NCI-H2171 treated with DMSO at 0.1 percent for 48 hours (cell line): ENCODE data around the gene DDX53.

Experiments
- DNase-seq: peaks from one replicate; lab custom pipeline; 2025; lab: John Stamatoyannopoulos, UW

The DDX53 gene

GRCh38 chrX:23052324-23052723, 52.6 kb downstream of the DDX53 start:
- no peak for DNase-seq
